Gastroesophageal sphincter (tissue), 4 donors: ENCODE data around the gene SNX33. TPM values are rescaled to one million over a fixed set of nuclear protein-coding genes. Genes with fewer than 3 reads are reported as not detected.

Experiments
- ATAC-seq: fragments of 150-250 bp; one replicate; pipeline ENCODE4 v1.9.1; 2016; ENCODE audit warnings: mild to moderate bottlenecking, moderate library complexity
- H3K27ac ChIP-seq, 4 donors: fragments of 200-600 bp; sonication (generic) in 3 of 4; 1 replicate in 3 of 4; 2 replicates in 1 of 4; pipeline ENCODE4 v1.5.1; 2016 to 2019
- H3K27me3 ChIP-seq: fragments of 200-600 bp; sonication (generic); one replicate; pipeline ENCODE4 v1.5.1; 2019
- H3K36me3 ChIP-seq, 2 donors: fragments of 200-600 bp; sonication (generic); one replicate each; pipeline ENCODE4 v1.5.1; 2019; ENCODE audit warnings: control low read depth in 1 of 2
- H3K4me1 ChIP-seq, 3 donors: fragments of 200-600 bp; sonication (generic); 1 replicate in 2 of 3; 2 replicates in 1 of 3; pipeline ENCODE4 v1.5.1; 2016 to 2019; ENCODE audit warnings: control low read depth in 2 of 3
- H3K4me3 ChIP-seq, 2 donors: fragments of 200-600 bp; sonication (generic); one replicate each; pipeline ENCODE4 v1.5.1; 2019; ENCODE audit warnings: mild to moderate bottlenecking in 1 of 2, moderate library complexity in 1 of 2
- H3K9me3 ChIP-seq, 3 donors: fragments of 200-600 bp; sonication (generic); one replicate each; pipeline ENCODE4 v1.5.1; 2017 to 2019; ENCODE audit warnings: control low read depth in 2 of 3
- CTCF ChIP-seq, 4 experiments: fragments of 200-600 bp in 2 of 4; fragments of 450-650 bp in 2 of 4; sonication (generic) in 1 of 4; IDR thresholded peaks; one replicate each; pipeline ENCODE4 v1.5.1; 2017 to 2019; ENCODE audit warnings: antibody characterized with exemption in 4 of 4, mild to moderate bottlenecking in 2 of 4, moderate library complexity in 2 of 4
- EP300 ChIP-seq: sonication (generic); formaldehyde crosslinking; IDR thresholded peaks from one replicate; pipeline ENCODE4 v1.6.1; 2017; ENCODE audit warnings: antibody characterized with exemption, mild to moderate bottlenecking
- POLR2A ChIP-seq, 2 donors: fragments of 450-650 bp; IDR thresholded peaks; one replicate each; pipeline ENCODE4 v1.6.1; 2017; ENCODE audit warnings: antibody characterized with exemption in 2 of 2, mild to moderate bottlenecking in 2 of 2, moderate library complexity in 1 of 2
- POLR2AphosphoS5 ChIP-seq: sonication (generic); formaldehyde crosslinking; IDR thresholded peaks from one replicate; pipeline ENCODE4 v1.6.1; 2017; ENCODE audit warnings: antibody characterized with exemption
- WGBS, 2 donors: methylation state at CpG; one replicate each; pipeline ENCODE4 v1.1.5; 2018; ENCODE audit warnings: low coverage in 1 of 2; 5-methylcytosine and 5-hydroxymethylcytosine counted together
- total RNA-seq, 4 donors: library from RNA; depleted of rRNA; stranded (reverse); fragments of >200 nt; gene quantifications; one replicate each; pipeline ENCODE4 v1.1.0, GENCODE V29; 2016

The SNX33 gene
- total RNA-seq, 4 donors from 2014 or later = 32.8 to 51.5 (median 41.2) TPM

- no peak overlapping the region for H3K4me3 ChIP-seq
- no peaks in the 10 kb centered on the region for H3K9me3 ChIP-seq
- ATAC-seq = no peak
- no peaks in the 10 kb centered on the region for H3K27me3 ChIP-seq
- peaks cover 0 to 98% of the 10 kb centered on the region in 2 donors for H3K36me3 ChIP-seq
- H3K4me1 ChIP-seq = no peaks in the 10 kb centered on the region
- 78 to 81% methylated on average over 3 to 4 of the region's 6 CpGs for WGBS, 2 donors
- H3K27ac ChIP-seq = no peak overlapping the region
- TF ChIP-seq CTCF (IDR thresholded peaks at IDR 0.05) = no peak
- TF ChIP-seq POLR2A (IDR thresholded peaks at IDR 0.05) = no peak
- no peak for TF ChIP-seq EP300
- TF ChIP-seq POLR2AphosphoS5 = no peak
Measured at GRCh38 chr15:75606711-75607699, 40.7 kb upstream of the SNX33 start.

- TF ChIP-seq CTCF (IDR thresholded peaks at IDR 0.05) = no peak
- TF ChIP-seq POLR2AphosphoS5 = no peak
- TF ChIP-seq POLR2A (IDR thresholded peaks at IDR 0.05) = no peak
- no peak for TF ChIP-seq EP300
Measured at GRCh38 chr15:75616766-75617165, 30.9 kb upstream of the SNX33 start.

GRCh38 chr15:75620058-75620820 lies 27.5 kb upstream of the SNX33 start:
- WGBS, 2 donors = 18 to 51% methylated on average over 2 to 4 of the region's 4 CpGs
- peak; percentile 55 for ATAC-seq

More at GRCh38 chr15:75616766-75617165, 30.9 kb upstream of the SNX33 start:
- no peak for ATAC-seq
- H3K36me3 ChIP-seq = peaks cover 2 to 91% of the 10 kb centered on the region in 2 donors
- H3K4me1 ChIP-seq = peaks cover 0 to 29% (median 4%) of the 10 kb centered on the region in 3 donors
- no peak overlapping the region for H3K27ac ChIP-seq
- H3K4me3 ChIP-seq = no peak overlapping the region
- no peaks in the 10 kb centered on the region for H3K27me3 ChIP-seq
- no peaks in the 10 kb centered on the region for H3K9me3 ChIP-seq

GRCh38 chr15:75620841-75621391 lies 26.8 kb upstream of the SNX33 start:
- Histone ChIP-seq H3K27ac (peak overlapping the region in 3 of 4 donors; percentile 52 to 77 (median 68)), H3K9me3 (no peaks in the 10 kb centered on the region), H3K27me3 (no peaks in the 10 kb centered on the region), H3K4me1 (peaks cover 0 to 48% (median 4%) of the 10 kb centered on the region in 3 donors), H3K36me3 (peaks cover 0 to 50% of the 10 kb centered on the region in 2 donors), H3K4me3 (peak overlapping the region in 1 of 2 donors; percentile 29)
- peak in 2 of 4 experiments; percentile 44 to 56 for TF ChIP-seq CTCF (IDR thresholded peaks at IDR 0.05)
- no peak for TF ChIP-seq EP300
- TF ChIP-seq POLR2A (IDR thresholded peaks at IDR 0.05) = no peak
- peak; percentile 41 for TF ChIP-seq POLR2AphosphoS5
- WGBS, 2 donors = 30 to 34% methylated on average over 6 to 7 of the region's 7 CpGs
- peak; percentile 79 for ATAC-seq

More at GRCh38 chr15:75620058-75620820, 27.5 kb upstream of the SNX33 start:
- Histone ChIP-seq H3K27me3 (no peaks in the 10 kb centered on the region), H3K4me3 (peak overlapping the region in 1 of 2 donors; percentile 29), H3K4me1 (peaks cover 0 to 46% (median 4%) of the 10 kb centered on the region in 3 donors), H3K9me3 (no peaks in the 10 kb centered on the region), H3K36me3 (peaks cover under 1 to 56% of the 10 kb centered on the region in 2 donors), H3K27ac (peak overlapping the region in 3 of 4 donors; percentile 47 to 77 (median 68))
- TF ChIP-seq EP300 (no peak), POLR2AphosphoS5 (no peak), CTCF (IDR thresholded peaks at IDR 0.05) (no peak), POLR2A (IDR thresholded peaks at IDR 0.05) (no peak)
